ENCODE measurements around the gene RTEL1. TPM values are rescaled to one million over a fixed set of nuclear protein-coding genes. Genes with fewer than 3 reads are reported as not detected.

Gene RTEL1
- total RNA-seq, 4 donors from 2014 or later, result 10.2 to 34.4 (median 21.6) TPM

GRCh38 chr20:63744158-63744557 lies 86.0 kb downstream of the RTEL1 start:
- ATAC-seq (ENCODE audit: low FRiP score), result no peak
- DNase-seq (ENCODE audit: low spot score), result no peak
- TF ChIP-seq CTCF (IDR thresholded peaks at IDR 0.05), result no peak

DNA sequence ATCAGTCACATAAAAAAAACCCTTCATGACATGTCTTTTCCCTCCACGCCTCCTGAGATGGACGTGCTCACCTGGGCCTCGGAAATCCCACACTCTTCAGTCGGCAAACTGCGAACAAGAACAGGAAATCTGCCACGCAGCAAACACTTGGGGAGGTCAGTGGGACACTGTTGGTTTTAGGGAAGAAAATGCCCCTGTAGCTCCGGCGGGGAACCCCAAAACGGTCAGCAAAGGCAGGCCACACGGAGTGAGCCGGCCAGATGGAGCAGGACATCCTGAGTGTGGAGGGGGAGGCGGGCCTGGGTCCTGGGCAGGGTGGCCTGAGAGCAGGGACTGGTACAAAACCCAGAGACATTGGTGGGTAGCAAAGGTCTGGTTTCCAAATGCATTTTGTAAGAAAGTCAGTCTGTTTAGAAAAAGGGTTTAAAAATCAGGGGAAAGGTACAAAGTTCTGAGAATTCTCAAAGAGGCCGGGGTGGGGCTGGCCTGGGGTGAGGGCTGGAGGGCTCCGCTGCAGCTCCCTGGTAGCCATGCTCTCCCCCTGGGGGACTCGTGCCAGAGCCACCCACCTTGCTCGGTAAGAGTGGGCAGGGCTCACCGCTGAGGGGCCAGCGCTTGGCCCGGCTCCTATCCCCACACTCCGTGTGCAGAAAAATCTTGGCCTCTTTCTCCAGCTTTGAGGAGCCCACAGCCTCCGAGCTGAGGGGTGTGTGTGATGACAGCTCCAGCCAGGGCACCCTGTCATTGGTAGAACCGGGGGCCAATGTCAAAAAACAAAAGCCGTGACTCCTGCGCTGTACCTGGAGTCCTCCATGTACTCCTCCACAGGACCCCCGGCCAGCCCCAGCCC lies 86.7 kb downstream of the RTEL1 start:
- no peak for TF ChIP-seq CTCF (IDR thresholded peaks at IDR 0.05)
- no peak for DNase-seq (ENCODE audit: low spot score)
- no peak for ATAC-seq (ENCODE audit: low FRiP score)

DNA sequence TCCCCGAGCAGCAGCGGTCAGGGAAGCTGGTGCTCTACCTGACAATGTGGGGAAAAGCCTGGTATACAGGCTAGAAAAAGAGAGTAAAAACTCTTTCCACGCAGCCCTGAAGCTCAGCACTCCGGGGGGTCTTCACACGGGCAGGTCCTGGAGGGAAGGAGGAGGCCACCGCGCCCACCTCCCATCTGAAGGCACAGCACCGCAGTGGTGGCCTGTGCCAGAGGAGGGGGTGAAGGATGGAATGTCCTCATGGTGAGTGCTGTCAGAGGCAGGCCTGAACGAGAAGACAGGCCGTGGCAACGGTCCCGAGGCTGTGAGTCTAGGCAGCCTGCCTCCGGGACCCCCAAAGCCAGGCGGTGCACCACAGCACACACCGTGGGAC lies 87.3 kb downstream of the RTEL1 start:
- DNase-seq (ENCODE audit: low spot score) (no peak), ATAC-seq (ENCODE audit: low FRiP score) (no peak)
- TF ChIP-seq CTCF (IDR thresholded peaks at IDR 0.05), result no peak

Small RNA genes within 50 kb of the gene (small RNA-seq; reads per million reads assigned to genes)
- gene LIME1 (not detected), gene TNFRSF6B (not detected)

Other genes starting within 250 kb of the RTEL1 start
- gene KCNQ2, start 185.7 kb upstream of the RTEL1 start, total RNA-seq, result not detected
- gene EEF1A2, start 159.2 kb upstream of the RTEL1 start, total RNA-seq, result 1 to 10 TPM in 3 of 4 donors, not detected in 1; 2.1 to 4.7 (median 2.8) TPM
- gene PPDPF, start 137.5 kb upstream of the RTEL1 start, total RNA-seq, result 100 to 1,000 TPM in 1 of 4 donors, 10 to 100 TPM in 3; 22.2 to 108 (median 75.8) TPM
- gene PTK6, start 120.9 kb upstream of the RTEL1 start, total RNA-seq, result under 1 TPM in 3 of 4 donors, not detected in 1; 0.12 to 0.63 (median 0.28) TPM
- not detected for gene SRMS, start 110.6 kb upstream of the RTEL1 start, total RNA-seq
- gene FNDC11, start 104.2 kb upstream of the RTEL1 start, total RNA-seq, result under 1 TPM in 2 of 4 donors, not detected in 2; 0.19 to 0.38 TPM
- gene HELZ2, start 84.1 kb upstream of the RTEL1 start, total RNA-seq, result 10 to 100 TPM; 12.1 to 58.1 (median 31.8) TPM
- gene GMEB2, start 31.2 kb upstream of the RTEL1 start, total RNA-seq, result 10 to 100 TPM in 1 of 4 donors, 1 to 10 TPM in 3; 6.6 to 12.8 (median 9.2) TPM
- gene STMN3, start 4.9 kb upstream of the RTEL1 start, total RNA-seq, result 10 to 100 TPM in 2 of 4 donors, 1 to 10 TPM in 2; 7.6 to 17.4 (median 12.0) TPM
- gene TNFRSF6B, start 38.3 kb downstream of the RTEL1 start, total RNA-seq, result 10 to 100 TPM; 10.5 to 91.9 (median 12.3) TPM
- gene ARFRP1, start 49.7 kb downstream of the RTEL1 start, total RNA-seq, result 10 to 100 TPM; 25.5 to 44.3 (median 40.9) TPM
- gene ZGPAT, start 49.7 kb downstream of the RTEL1 start, total RNA-seq, result 10 to 100 TPM; 13.2 to 34.5 (median 20.6) TPM
- gene LIME1, start 78.4 kb downstream of the RTEL1 start, total RNA-seq, result 10 to 100 TPM in 2 of 4 donors, 1 to 10 TPM in 2; 7.4 to 21.1 (median 14.0) TPM
- gene SLC2A4RG, start 81.5 kb downstream of the RTEL1 start, total RNA-seq, result 10 to 100 TPM; 25.3 to 82.0 (median 40.9) TPM
- gene ZBTB46, start 173.0 kb downstream of the RTEL1 start, total RNA-seq, result 10 to 100 TPM; 11.1 to 65.3 (median 17.8) TPM
- not detected for gene ABHD16B, start 203.2 kb downstream of the RTEL1 start, total RNA-seq
- 100 to 1,000 TPM; 102 to 131 (median 113) TPM for gene TPD52L2, start 207.0 kb downstream of the RTEL1 start, total RNA-seq
- 10 to 100 TPM; 29.9 to 56.3 (median 45.4) TPM for gene DNAJC5, start 236.8 kb downstream of the RTEL1 start, total RNA-seq